Trophoblast cell (in vitro differentiated cells and primary cell): ENCODE results near the gene ZNF263.

Experiments used
- DNase-seq, 2 donors: peaks; one replicate each; pipeline ENCODE4 v3.0.0-alpha.2; 2016
- H2AFZ ChIP-seq: 2 replicates; pipeline ENCODE4 v1.6.1; 2013; ENCODE audit warnings: low read length, moderate library complexity, mild to moderate bottlenecking; ENCODE audit not compliant: insufficient read depth, poor library complexity
- H2AK5ac ChIP-seq: 2 replicates; pipeline ENCODE4 v1.6.1; 2013; ENCODE audit warnings: mild to moderate bottlenecking, low read length
- H2BK120ac ChIP-seq: 2 replicates; pipeline ENCODE4 v1.6.1; 2013; ENCODE audit warnings: low read length, mild to moderate bottlenecking, moderate library complexity; ENCODE audit not compliant: insufficient read depth, poor library complexity
- H2BK12ac ChIP-seq: 2 replicates; pipeline ENCODE4 v1.6.1; 2013; ENCODE audit warnings: mild to moderate bottlenecking, low read length, moderate library complexity
- H2BK5ac ChIP-seq: 2 replicates; pipeline ENCODE4 v1.6.1; 2013; ENCODE audit warnings: low read length, low read depth, moderate library complexity, mild to moderate bottlenecking; ENCODE audit not compliant: poor library complexity
- H3K14ac ChIP-seq: 2 replicates; pipeline ENCODE4 v1.6.1; 2013; ENCODE audit warnings: mild to moderate bottlenecking, low read length
- H3K18ac ChIP-seq: 2 replicates; pipeline ENCODE4 v1.6.1; 2013; ENCODE audit warnings: mild to moderate bottlenecking, low read length
- H3K23ac ChIP-seq: 2 replicates; pipeline ENCODE4 v1.6.1; 2013; ENCODE audit warnings: low read length
- H3K27ac ChIP-seq: 2 replicates; pipeline ENCODE4 v1.5.1; 2013; ENCODE audit warnings: low read depth, mild to moderate bottlenecking, inconsistent platforms, low read length, moderate library complexity
- H3K27me3 ChIP-seq: 2 replicates; pipeline ENCODE4 v1.6.1; 2013; ENCODE audit warnings: inconsistent platforms, mild to moderate bottlenecking, low read length, moderate library complexity; ENCODE audit not compliant: insufficient read depth
- H3K36me3 ChIP-seq, 2 experiments: 1 replicate in 1 of 2; 2 replicates in 1 of 2; pipeline ENCODE4 v1.6.1; 2013; ENCODE audit warnings: low read length in 2 of 2, mild to moderate bottlenecking in 2 of 2, moderate library complexity in 1 of 2; ENCODE audit not compliant: insufficient read depth in 2 of 2, control insufficient read depth in 1 of 2
- H3K4ac ChIP-seq: 2 replicates; pipeline ENCODE4 v1.6.1; 2013; ENCODE audit warnings: low read depth, mild to moderate bottlenecking, low read length, moderate library complexity
- H3K4me1 ChIP-seq, 2 experiments: 1 replicate in 1 of 2; 2 replicates in 1 of 2; pipeline ENCODE4 v1.6.1; 2013; ENCODE audit warnings: low read length in 2 of 2, mild to moderate bottlenecking in 2 of 2, moderate library complexity in 1 of 2; ENCODE audit not compliant: insufficient read depth in 2 of 2, control insufficient read depth in 1 of 2
- H3K4me2 ChIP-seq: 2 replicates; pipeline ENCODE4 v1.6.1; 2013; ENCODE audit warnings: inconsistent platforms, mild to moderate bottlenecking, low read length, moderate library complexity
- H3K4me3 ChIP-seq: 2 replicates; pipeline ENCODE4 v1.5.1; 2013; ENCODE audit warnings: mild to moderate bottlenecking, low read depth, low read length, inconsistent platforms
- H3K79me1 ChIP-seq: one replicate; pipeline ENCODE4 v1.6.1; 2013; ENCODE audit warnings: low read length
- H3K79me2 ChIP-seq: 2 replicates; pipeline ENCODE4 v1.6.1; 2013; ENCODE audit warnings: low read length, mild to moderate bottlenecking; ENCODE audit not compliant: control insufficient read depth, insufficient read depth, poor library complexity
- H3K9ac ChIP-seq: 2 replicates; pipeline ENCODE4 v1.6.1; 2013; ENCODE audit warnings: mild to moderate bottlenecking, low read length
- H3K9me3 ChIP-seq: 2 replicates; pipeline ENCODE4 v1.6.1; 2013; ENCODE audit warnings: low read depth, mild to moderate bottlenecking, control low read depth, inconsistent platforms, low read length; ENCODE audit not compliant: insufficient read depth
- H4K12ac ChIP-seq: 2 replicates; pipeline ENCODE4 v1.6.1; 2013; ENCODE audit warnings: low read depth, mild to moderate bottlenecking, low read length, moderate library complexity
- H4K8ac ChIP-seq: 2 replicates; pipeline ENCODE4 v1.6.1; 2013; ENCODE audit warnings: low read depth, mild to moderate bottlenecking, low read length, moderate library complexity
- H4K91ac ChIP-seq: one replicate; pipeline ENCODE4 v1.6.1; 2013; ENCODE audit warnings: low read depth, mild to moderate bottlenecking, low read length, moderate library complexity
- WGBS: extraction: QIAGEN DNeasy Blood & Tissue Kit; methylation state at CpG from one replicate; pipeline ENCODE4 v1.1.7; 2013; ENCODE audit warnings: missing lambda C conversion rate; ENCODE audit not compliant: insufficient read length, insufficient coverage; ENCODE audit errors: extremely low coverage; 5-methylcytosine and 5-hydroxymethylcytosine counted together

ZNF263 gene

GRCh38 chr16:3295783-3296182 lies 12.5 kb downstream of the ZNF263 start:
- Histone ChIP-seq H3K18ac (no peak overlapping the region), H3K79me2 (no peaks in the 10 kb centered on the region), H3K4me1 (no peaks in the 10 kb centered on the region), H3K4me2 (no peak overlapping the region), H4K8ac (no peak overlapping the region), H3K23ac (no peak overlapping the region), H2BK5ac (no peak overlapping the region), H2AK5ac (no peak overlapping the region), H4K91ac (no peak overlapping the region), H2AFZ (no peak overlapping the region), H2BK12ac (no peak overlapping the region), H3K27ac (no peak overlapping the region), H2BK120ac (no peak overlapping the region), H3K9ac (no peak overlapping the region), H3K14ac (no peak overlapping the region), H3K79me1 (no peaks in the 10 kb centered on the region), H3K4me3 (no peak overlapping the region), H3K9me3 (peaks cover 27% of the 10 kb centered on the region), H3K4ac (no peak overlapping the region), H3K36me3 (peaks cover 26 to 28% of the 10 kb centered on the region in 2 experiments), H3K27me3 (no peaks in the 10 kb centered on the region), H4K12ac (no peak overlapping the region)
- WGBS = no CpG with 5 or more reads among the region's 13 CpGs
- no peak for DNase-seq

DNA sequence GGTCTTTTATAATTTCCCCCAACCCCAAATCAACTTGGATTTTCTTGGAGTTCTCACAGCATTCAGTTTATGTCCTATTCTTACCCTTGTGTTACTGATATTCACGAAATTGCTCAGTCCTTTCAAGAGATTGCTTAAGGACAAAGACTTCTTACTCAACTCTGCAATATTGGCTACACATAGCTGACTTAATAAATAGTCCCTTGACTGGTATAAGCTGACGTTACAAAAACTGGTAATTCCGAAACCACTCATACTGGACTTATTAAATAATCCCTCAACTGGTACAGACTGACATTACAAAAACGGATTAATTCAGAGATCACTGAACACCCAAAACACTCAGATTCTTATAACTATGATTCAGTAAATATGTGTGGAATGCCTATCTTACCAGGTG lies 21.1 kb downstream of the ZNF263 start:
- Histone ChIP-seq H2AFZ (no peak overlapping the region), H3K23ac (no peak overlapping the region), H2AK5ac (no peak overlapping the region), H4K12ac (no peak overlapping the region), H4K8ac (peak overlapping the region; percentile 99), H3K27me3 (no peaks in the 10 kb centered on the region), H3K79me1 (peaks cover 8% of the 10 kb centered on the region), H3K4me3 (no peak overlapping the region), H3K4ac (no peak overlapping the region), H2BK120ac (no peak overlapping the region), H3K18ac (no peak overlapping the region), H3K79me2 (peaks cover 6% of the 10 kb centered on the region), H2BK12ac (no peak overlapping the region), H3K9me3 (peaks cover 18% of the 10 kb centered on the region), H3K4me2 (peak overlapping the region; percentile 62), H3K9ac (no peak overlapping the region), H2BK5ac (no peak overlapping the region), H3K14ac (no peak overlapping the region), H3K4me1 (peaks cover 2 to 3% of the 10 kb centered on the region in 2 experiments), H4K91ac (no peak overlapping the region), H3K36me3 (peaks cover 10 to 13% of the 10 kb centered on the region in 2 experiments), H3K27ac (no peak overlapping the region)
- DNase-seq = peak in 1 of 2 donors; percentile 0
- no CpG with 5 or more reads among the region's 4 CpGs for WGBS

DNA sequence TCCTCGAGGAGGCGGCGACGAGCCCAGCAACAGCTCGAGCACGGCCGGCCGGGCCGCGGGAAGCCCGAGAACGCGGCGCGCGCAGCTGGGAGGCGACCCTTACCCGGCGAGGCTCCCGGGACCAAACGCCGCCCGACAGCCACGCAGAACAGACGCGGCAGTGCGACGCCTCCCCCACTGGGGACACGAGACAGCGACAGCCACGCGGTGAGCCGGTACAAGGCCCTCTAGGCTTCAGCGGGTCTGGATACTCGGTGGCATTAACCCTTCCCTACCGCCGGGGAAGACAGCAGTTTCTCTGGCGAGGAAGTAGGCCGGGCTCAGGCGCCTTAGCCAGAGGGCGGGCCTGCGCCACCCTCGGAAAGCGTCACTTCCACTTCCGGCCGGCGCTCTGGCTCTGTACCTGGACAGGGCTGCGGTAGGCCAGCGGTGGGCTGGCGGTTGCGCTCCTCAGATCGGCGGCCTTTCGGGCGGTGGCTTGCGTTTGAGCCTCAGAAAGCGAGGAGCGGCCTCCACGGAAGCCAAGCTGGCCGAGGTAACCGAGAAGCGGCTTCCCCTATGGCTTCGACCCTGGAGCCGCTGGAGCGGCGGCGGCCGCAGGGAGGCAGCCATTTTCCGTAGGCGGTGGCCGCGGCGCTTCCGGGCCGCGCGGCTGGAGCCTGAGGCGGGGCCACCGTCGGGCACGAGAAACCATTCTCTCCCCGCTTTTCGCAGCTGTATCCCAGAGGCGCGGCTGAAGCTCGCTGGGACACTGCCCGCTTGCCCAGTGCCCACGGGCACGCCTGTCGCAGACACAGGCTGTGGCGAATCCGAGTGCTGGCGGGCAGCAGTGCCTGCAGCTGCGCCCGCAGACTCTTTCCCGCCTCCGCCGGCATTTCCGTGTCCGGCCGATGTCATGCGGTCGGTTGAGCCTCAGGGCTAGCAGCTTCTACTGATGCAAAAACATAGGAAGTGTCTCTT lies 22.1 kb downstream of the ZNF263 start, which contains the start of the genes TIGD7 and ZNF75A:
TIGD7 (minus strand) TSS at position 322 of the 960 bp plus-strand sequence. CDS start 4,816 bp downstream, outside the sequence.
ZNF75A (plus strand) TSS at position 389 of the 960 bp plus-strand sequence. CDS start 2,932 bp downstream, outside the sequence.
- H3K23ac ChIP-seq = no peak within 1 kb of the TSS
- peak within 1 kb of the TSS; percentile 87 for H3K18ac ChIP-seq
- H2BK120ac ChIP-seq = peak within 1 kb of the TSS; percentile 79
- H3K9ac ChIP-seq = peak within 1 kb of the TSS; percentile 48
- H3K36me3 ChIP-seq = peaks cover 16 to 17% of the 10 kb centered on the region in 2 experiments
- peak within 1 kb of the TSS; percentile 92 for H2AFZ ChIP-seq
- DNase-seq = peak; percentile 85 to 86
- H3K79me2 ChIP-seq = peaks cover 6% of the 10 kb centered on the region
- no peaks in the 10 kb centered on the region for H3K27me3 ChIP-seq
- H2BK12ac ChIP-seq = no peak within 1 kb of the TSS
- peak within 1 kb of the TSS; percentile 99 for H4K8ac ChIP-seq
- peak within 1 kb of the TSS; percentile 1 for H3K4ac ChIP-seq
- H3K14ac ChIP-seq = peak within 1 kb of the TSS; percentile 86
- peak within 1 kb of the TSS; percentile 79 for H4K12ac ChIP-seq
- peak within 1 kb of the TSS; percentile 3 for H2AK5ac ChIP-seq
- H3K4me2 ChIP-seq = peak within 1 kb of the TSS; percentile 62
- peak within 1 kb of the TSS; percentile 87 for H3K27ac ChIP-seq
- WGBS = no CpG with 5 or more reads among the region's 103 CpGs
- peak within 1 kb of the TSS; percentile 75 for H2BK5ac ChIP-seq
- H4K91ac ChIP-seq = peak within 1 kb of the TSS; percentile 87
- peaks cover 2 to 3% of the 10 kb centered on the region in 2 experiments for H3K4me1 ChIP-seq
- peaks cover 25% of the 10 kb centered on the region for H3K9me3 ChIP-seq
- H3K79me1 ChIP-seq = peaks cover 8% of the 10 kb centered on the region
- H3K4me3 ChIP-seq = peak within 1 kb of the TSS; percentile 83

GRCh38 chr16:3306078-3306477 lies 22.8 kb downstream of the ZNF263 start:
- no peak overlapping the region for H2AK5ac ChIP-seq
- no peak overlapping the region for H2AFZ ChIP-seq
- no peak overlapping the region for H2BK5ac ChIP-seq
- WGBS = no CpG with 5 or more reads among the region's 11 CpGs
- peaks cover 2 to 3% of the 10 kb centered on the region in 2 experiments for H3K4me1 ChIP-seq
- H3K36me3 ChIP-seq = peaks cover 16 to 17% of the 10 kb centered on the region in 2 experiments
- peak overlapping the region; percentile 86 for H3K14ac ChIP-seq
- H3K18ac ChIP-seq = peak overlapping the region; percentile 38
- H3K9ac ChIP-seq = no peak overlapping the region
- peak overlapping the region; percentile 99 for H4K8ac ChIP-seq
- peak overlapping the region; percentile 87 for H4K91ac ChIP-seq
- no peak overlapping the region for H3K23ac ChIP-seq
- H3K79me1 ChIP-seq = peaks cover 8% of the 10 kb centered on the region
- peak overlapping the region; percentile 62 for H3K4me2 ChIP-seq
- no peak overlapping the region for H2BK120ac ChIP-seq
- H2BK12ac ChIP-seq = no peak overlapping the region
- peak overlapping the region; percentile 1 for H3K4ac ChIP-seq
- H4K12ac ChIP-seq = peak overlapping the region; percentile 79
- peaks cover 26% of the 10 kb centered on the region for H3K9me3 ChIP-seq
- peaks cover 6% of the 10 kb centered on the region for H3K79me2 ChIP-seq
- H3K27me3 ChIP-seq = no peaks in the 10 kb centered on the region
- DNase-seq = no peak
- no peak overlapping the region for H3K27ac ChIP-seq
- H3K4me3 ChIP-seq = peak overlapping the region; percentile 83
